ENCODE data around the gene CALHM4.

GRCh38 chr6:116571683-116572000 lies 18.1 kb downstream of the CALHM4 start:
- no peak for TF ChIP-seq CTCF (conservative IDR thresholded peaks at IDR 0.05; ENCODE audit: low read depth, low read length)
- TF ChIP-seq EZH2 (IDR thresholded peaks at IDR 0.05; ENCODE audit: low read length, unreplicated experiment) = no peak
